ENCODE results near the gene DPEP2NB. TPM values are rescaled to one million over a fixed set of nuclear protein-coding genes. Genes with fewer than 3 reads are reported as not detected.

DPEP2NB gene
- not detected in 2 replicates for total RNA-seq
- long read RNA-seq = 0 reads

DNA sequence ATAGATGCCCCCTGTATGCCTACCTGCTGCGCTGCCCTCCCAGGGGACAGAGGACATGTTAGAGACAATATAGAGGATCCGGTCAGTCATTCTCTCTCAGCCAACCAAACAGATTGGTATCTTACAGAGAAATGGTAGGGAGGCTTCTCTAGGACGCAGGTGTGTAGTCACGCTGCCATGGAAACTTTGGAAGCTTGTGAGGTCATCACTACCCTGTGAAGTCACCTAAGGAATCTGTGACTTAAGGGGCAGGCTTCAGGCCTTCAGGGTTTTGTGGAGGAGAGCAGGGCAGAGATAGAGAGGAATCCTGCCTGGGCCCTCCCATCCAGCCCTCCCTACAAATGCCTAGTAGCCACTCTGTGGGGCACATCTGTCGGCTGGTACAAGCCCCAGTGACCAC, at the start of gene DPEP2NB:
DPEP2NB (minus strand) TSS at position 231 of the 400 bp plus-strand sequence; CDS start at position 90, 141 bp downstream.
- Mint-ChIP-seq H3K9me3 (ENCODE audit: low read depth) (no peaks in the 10 kb centered on the region), H3K27ac (peak within 1 kb of the TSS; percentile 63), H3K4me3 (ENCODE audit: low read depth) (no peak within 1 kb of the TSS), H3K27me3 (peaks cover 7% of the 10 kb centered on the region), H3K4me1 (ENCODE audit: low read depth) (no peaks in the 10 kb centered on the region), H3K36me3 (ENCODE audit: insufficient read depth) (no peaks in the 10 kb centered on the region)
- TF ChIP-seq CTCF (IDR thresholded peaks at IDR 0.05; ENCODE audit: unreplicated experiment) = no peak
- DNase-seq (ENCODE audit: low spot score, unreplicated experiment) = no peak

DNA sequence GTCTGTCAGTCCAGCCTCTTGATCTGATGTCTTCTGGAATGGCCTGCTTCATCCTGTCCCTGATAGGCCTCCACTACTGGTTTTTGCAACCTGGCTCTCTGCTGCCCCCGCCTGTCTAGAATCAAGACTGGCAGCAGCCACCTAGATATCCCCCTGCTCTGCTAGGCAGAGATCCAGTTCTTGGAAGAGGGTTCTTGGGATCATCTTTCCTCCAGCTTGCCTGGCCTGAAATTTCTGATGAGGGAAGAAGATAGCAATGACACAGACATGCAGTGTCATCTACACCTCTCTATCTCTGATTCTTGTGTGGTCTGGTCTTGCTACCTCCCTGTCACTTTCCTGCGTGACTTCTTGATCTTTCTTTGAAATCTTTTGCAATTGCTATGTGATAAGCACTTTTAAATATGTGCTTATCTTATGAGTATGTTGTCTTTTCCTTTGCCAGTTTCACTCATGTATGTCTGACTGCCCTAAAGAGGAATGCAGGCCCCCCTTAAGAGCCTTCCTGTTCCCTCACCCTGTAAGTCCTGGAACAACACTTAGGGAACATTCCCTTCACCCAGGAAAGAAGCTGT, 49.2 kb upstream of the DPEP2NB start:
- Mint-ChIP-seq H3K4me3 (ENCODE audit: low read depth) (no peak overlapping the region), H3K9me3 (ENCODE audit: low read depth) (no peaks in the 10 kb centered on the region), H3K36me3 (ENCODE audit: insufficient read depth) (peaks cover 6% of the 10 kb centered on the region), H3K27ac (peak overlapping the region; percentile 80), H3K27me3 (no peaks in the 10 kb centered on the region), H3K4me1 (ENCODE audit: low read depth) (no peaks in the 10 kb centered on the region)
- peak; percentile 50 for DNase-seq (ENCODE audit: low spot score, unreplicated experiment)
- TF ChIP-seq CTCF (IDR thresholded peaks at IDR 0.05; ENCODE audit: unreplicated experiment) = peak; percentile 74

- Mint-ChIP-seq H3K9me3 (ENCODE audit: low read depth) (no peaks in the 10 kb centered on the region), H3K4me3 (ENCODE audit: low read depth) (no peak overlapping the region), H3K36me3 (ENCODE audit: insufficient read depth) (peaks cover 6% of the 10 kb centered on the region), H3K27ac (no peak overlapping the region), H3K27me3 (no peaks in the 10 kb centered on the region), H3K4me1 (ENCODE audit: low read depth) (no peaks in the 10 kb centered on the region)
- no peak for DNase-seq (ENCODE audit: low spot score, unreplicated experiment)
- TF ChIP-seq CTCF (IDR thresholded peaks at IDR 0.05; ENCODE audit: unreplicated experiment) = no peak
Observed at GRCh38 chr16:68062910-68063393, 47.2 kb upstream of the DPEP2NB start.

DNA sequence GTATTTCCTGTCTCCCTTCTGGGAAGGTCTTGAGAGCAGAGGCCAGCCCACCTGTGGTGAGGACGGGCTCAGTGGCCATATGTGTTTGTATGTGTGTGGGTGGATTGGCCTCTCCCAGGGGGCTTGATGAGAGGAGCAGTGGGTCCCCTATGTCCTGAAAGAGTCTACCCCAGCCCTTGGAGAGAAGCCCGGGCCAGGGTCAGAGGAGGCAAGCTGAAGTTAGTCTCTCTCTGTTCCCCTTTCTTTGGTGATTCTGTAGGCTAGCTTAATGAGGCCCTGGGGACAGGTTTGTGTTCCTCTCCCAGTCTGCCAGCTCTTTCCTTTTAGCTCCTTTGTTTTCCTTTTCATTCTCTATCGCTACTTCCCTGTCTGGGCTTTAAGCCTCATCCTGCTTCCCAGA, 45.7 kb upstream of the DPEP2NB start:
- no peaks in the 10 kb centered on the region for H3K9me3 Mint-ChIP-seq (ENCODE audit: low read depth)
- no peak overlapping the region for H3K4me3 Mint-ChIP-seq (ENCODE audit: low read depth)
- peaks cover 5% of the 10 kb centered on the region for H3K36me3 Mint-ChIP-seq (ENCODE audit: insufficient read depth)
- TF ChIP-seq CTCF (IDR thresholded peaks at IDR 0.05; ENCODE audit: unreplicated experiment) = no peak
- H3K27me3 Mint-ChIP-seq = no peaks in the 10 kb centered on the region
- no peak overlapping the region for H3K27ac Mint-ChIP-seq
- H3K4me1 Mint-ChIP-seq (ENCODE audit: low read depth) = no peaks in the 10 kb centered on the region
- no peak for DNase-seq (ENCODE audit: low spot score, unreplicated experiment)

DNA sequence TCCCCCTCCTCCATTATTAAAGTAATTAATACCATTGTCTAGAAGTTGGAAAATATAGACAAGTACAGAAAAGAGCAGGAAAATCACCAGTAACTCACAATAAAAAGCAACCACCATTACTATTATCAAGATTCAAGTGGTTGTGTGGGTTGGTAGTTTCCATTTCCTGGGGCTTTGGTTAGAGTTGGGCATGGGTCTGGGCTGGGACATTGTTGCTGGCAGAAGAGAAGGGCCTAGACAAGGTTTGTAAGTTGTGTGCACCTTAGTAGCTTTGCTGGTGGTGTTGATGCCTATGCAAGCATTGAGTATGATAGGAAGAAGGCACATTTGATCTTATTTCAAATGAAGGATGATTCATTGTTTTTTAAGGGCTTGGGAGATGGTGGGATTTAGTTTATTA, 44.1 kb upstream of the DPEP2NB start:
- H3K4me3 Mint-ChIP-seq (ENCODE audit: low read depth) = no peak overlapping the region
- H3K27ac Mint-ChIP-seq = no peak overlapping the region
- H3K27me3 Mint-ChIP-seq = no peaks in the 10 kb centered on the region
- no peak for TF ChIP-seq CTCF (IDR thresholded peaks at IDR 0.05; ENCODE audit: unreplicated experiment)
- no peak for DNase-seq (ENCODE audit: low spot score, unreplicated experiment)
- H3K36me3 Mint-ChIP-seq (ENCODE audit: insufficient read depth) = peaks cover 7% of the 10 kb centered on the region
- H3K4me1 Mint-ChIP-seq (ENCODE audit: low read depth) = no peaks in the 10 kb centered on the region
- H3K9me3 Mint-ChIP-seq (ENCODE audit: low read depth) = no peaks in the 10 kb centered on the region
